HCT116 (cell line): ENCODE data around the gene ABHD12B. TPM values are rescaled to one million over a fixed set of nuclear protein-coding genes. Genes with fewer than 3 reads are reported as not detected.

Experiments
- ATAC-seq: fragments of 200-7000 bp; cut with Tn5 transposase; 2 replicates; pipeline ENCODE4 v1.9.1; 2020; ENCODE audit warnings: mild to moderate bottlenecking, moderate library complexity
- BruUV-seq: library from RNA; stranded (reverse); fragments of 400-500 nt; replicated peaks from 2 replicates; lab custom pipeline; 2021; lab: Mats Ljungman, UMichigan
- CTCF ChIA-PET: fragments of 300-600 bp; sonication (Branson Sonifier 250); formaldehyde crosslinking; loops from one replicate; lab custom pipeline; 2021; ENCODE audit warnings: antibody characterized with exemption; lab: Charles Lee
- POLR2A ChIA-PET: fragments of 300-600, 350-600 bp; sonication (Branson Sonifier 250); formaldehyde crosslinking; loops from one replicate; lab custom pipeline; 2021; ENCODE audit warnings: antibody characterized with exemption; lab: Charles Lee
- RAD21 ChIA-PET, 2 experiments: fragments of 300-600 bp; sonication (Branson Sonifier 250); formaldehyde crosslinking; loops; one replicate each; lab custom pipeline; 2023; ENCODE audit warnings: low total read pairs in 2 of 2; ENCODE audit not compliant: uncharacterized antibody in 2 of 2, unreplicated experiment in 2 of 2, low non-redundant PET in 1 of 2; lab: Charles Lee
- DNase-seq: peaks from one replicate; pipeline ENCODE4 v3.0.0-alpha.2; 2010; ENCODE audit warnings: low read depth, low spot score
- H2AFZ ChIP-seq: fragments of 200-600 bp; shearing (Covaris generic), sonication (generic); 2 replicates; pipeline ENCODE4 v1.6.1; 2017; ENCODE audit warnings: low read depth, mixed run types, mixed read lengths, antibody characterized with exemption, low read length; ENCODE audit not compliant: poor library complexity, severe bottlenecking
- H3K27ac ChIP-seq: 2 replicates; pipeline ENCODE4 v1.5.1; 2012; ENCODE audit warnings: low read depth, low read length
- H3K27me3 ChIP-seq: fragments of 200-600 bp; sonication (generic); 2 replicates; pipeline ENCODE4 v1.6.1; 2016; ENCODE audit warnings: mixed run types, low read length, mixed read lengths; ENCODE audit not compliant: insufficient read depth
- H3K36me3 ChIP-seq, 2 experiments: fragments of 200-500 bp in 1 of 2; fragments of 200-600 bp in 1 of 2; sonication (Bioruptor generic) in 1 of 2; sonication (generic) in 1 of 2; 2 replicates each; pipeline versions ENCODE4 v1.5.1 to v1.6.1; 2014 to 2016; ENCODE audit warnings: low read length in 2 of 2, inconsistent platforms in 1 of 2, mixed read lengths in 1 of 2, mixed run types in 1 of 2; ENCODE audit not compliant: insufficient read depth in 2 of 2, control insufficient read depth in 1 of 2
- H3K4me1 ChIP-seq, 2 experiments: fragments of 200-600 bp in 1 of 2; sonication (generic) in 1 of 2; 2 replicates each; pipeline versions ENCODE4 v1.5.1 to v1.6.1; 2012 to 2017; ENCODE audit warnings: low read length in 2 of 2, inconsistent platforms in 1 of 2, mild to moderate bottlenecking in 1 of 2, mixed read lengths in 1 of 2, mixed run types in 1 of 2, moderate library complexity in 1 of 2; ENCODE audit not compliant: insufficient read depth in 2 of 2, control insufficient read depth in 1 of 2
- H3K4me2 ChIP-seq: fragments of 200-600 bp; sonication (generic); 2 replicates; pipeline ENCODE4 v1.6.1; 2017; ENCODE audit warnings: mixed run types, low read length, mixed read lengths
- H3K4me3 ChIP-seq, 2 experiments: fragments of 200-600 bp in 1 of 2; sonication (generic) in 1 of 2; replicated peaks in 1 of 2; 2 replicates each; pipeline ENCODE4 v1.5.1; 2011 to 2016; ENCODE audit warnings: low read length in 2 of 2, control low read depth in 1 of 2, low read depth in 1 of 2, mild to moderate bottlenecking in 1 of 2, mixed read lengths in 1 of 2, mixed run types in 1 of 2
- H3K79me2 ChIP-seq: fragments of 200-600 bp; sonication (generic); 2 replicates; pipeline ENCODE4 v1.6.1; 2017; ENCODE audit warnings: mild to moderate bottlenecking, mixed run types, low read length, moderate library complexity, mixed read lengths; ENCODE audit not compliant: insufficient read depth
- H3K9ac ChIP-seq: fragments of 200-600 bp; sonication (generic); 2 replicates; pipeline ENCODE4 v1.6.1; 2016; ENCODE audit warnings: low read length, mixed read lengths
- H3K9me2 ChIP-seq: fragments of 200-600 bp; sonication (generic), shearing (Covaris generic); 2 replicates; pipeline ENCODE4 v1.6.1; 2017; ENCODE audit warnings: mixed run types, mild to moderate bottlenecking, moderate library complexity; ENCODE audit not compliant: insufficient read depth
- H3K9me3 ChIP-seq, 2 experiments: fragments of 200-500 bp in 1 of 2; fragments of 200-600 bp in 1 of 2; sonication (Bioruptor generic) in 1 of 2; sonication (generic) in 1 of 2; 2 replicates each; pipeline ENCODE4 v1.6.1; 2014 to 2017; ENCODE audit warnings: low read length in 2 of 2, mixed read lengths in 2 of 2, inconsistent platforms in 1 of 2, low read depth in 1 of 2, mild to moderate bottlenecking in 1 of 2, mixed run types in 1 of 2, moderate library complexity in 1 of 2; ENCODE audit not compliant: control insufficient read depth in 1 of 2, insufficient read depth in 1 of 2
- H4K20me1 ChIP-seq: fragments of 200-600 bp; sonication (generic), shearing (Covaris generic); 2 replicates; pipeline ENCODE4 v1.6.1; 2017; ENCODE audit warnings: mixed run types, mild to moderate bottlenecking, moderate library complexity; ENCODE audit not compliant: insufficient read depth
- EGR1 ChIP-seq: IDR thresholded peaks from 2 replicates; pipeline ENCODE4 v1.6.1; 2012; ENCODE audit warnings: low read depth
- ELF1 ChIP-seq: IDR thresholded peaks from 2 replicates; pipeline ENCODE4 v1.6.1; 2012; ENCODE audit warnings: low read depth, borderline replicate concordance
- EZH2phosphoT487 ChIP-seq: fragments of 200-600 bp; IDR thresholded peaks from 2 replicates; pipeline ENCODE4 v1.6.1; 2018; ENCODE audit warnings: antibody characterized with exemption, borderline replicate concordance
- MAX ChIP-seq: IDR thresholded peaks from 2 replicates; pipeline ENCODE4 v1.6.1; 2012
- RAD21 ChIP-seq: IDR thresholded peaks from 2 replicates; pipeline ENCODE4 v1.6.1; 2012; ENCODE audit warnings: low read depth, mild to moderate bottlenecking
- REST ChIP-seq: IDR thresholded peaks from 2 replicates; pipeline ENCODE4 v1.6.1; 2012; ENCODE audit warnings: low read depth
- SP1 ChIP-seq: IDR thresholded peaks from 2 replicates; pipeline ENCODE4 v1.6.1; 2012; ENCODE audit warnings: low read depth
- TCF7L2 ChIP-seq: IDR thresholded peaks from 2 replicates; pipeline ENCODE4 v1.7.0; 2011; ENCODE audit warnings: borderline replicate concordance, inconsistent platforms; ENCODE audit not compliant: insufficient read depth, insufficient read length; ENCODE audit errors: extremely low read depth
- ZFX ChIP-seq: fragments of 450-650 bp; IDR thresholded peaks from 2 replicates; pipeline ENCODE4 v1.6.1; 2017
- intact Hi-C: fragments of 100-400 bp; cut with micrococcal nuclease; formaldehyde crosslinking; loops from 2 replicates; pipeline ENCODE4 v1.10.0; 2022
- total RNA-seq: library from RNA; stranded (reverse); gene quantifications from one replicate; pipeline ENCODE4 v1.2.1, GENCODE V29; 2021; ENCODE audit not compliant: unreplicated experiment
- TF ChIP-seq, protein P1 (sequence below), 3 experiments: fragments of 200-600 bp in 1 of 3; sonication (generic) in 1 of 3; IDR thresholded peaks in 2 of 3; conservative IDR thresholded peaks in 1 of 3; 2 replicates each; pipeline ENCODE4 v1.5.1; 2012 to 2017; ENCODE audit warnings: low read depth in 2 of 3, low read length in 2 of 3, antibody characterized with exemption in 1 of 3, borderline replicate concordance in 1 of 3, control low read depth in 1 of 3, mild to moderate bottlenecking in 1 of 3, mixed read lengths in 1 of 3, mixed run types in 1 of 3, moderate library complexity in 1 of 3; ENCODE audit not compliant: insufficient read depth in 1 of 3
- TF ChIP-seq, protein P2 (sequence below): IDR thresholded peaks from 2 replicates; pipeline ENCODE4 v1.6.1; 2012

Gene ABHD12B
- total RNA-seq, 1 experiment from 2014 or later: 0.74 TPM

GRCh38 chr14:50937800-50938199 lies 65.9 kb downstream of the ABHD12B start:
- Histone ChIP-seq H3K27me3 (no peaks in the 10 kb centered on the region), H4K20me1 (peaks cover 11% of the 10 kb centered on the region), H3K79me2 (peaks cover 85% of the 10 kb centered on the region), H3K9me2 (no peaks in the 10 kb centered on the region), H3K9ac (no peak overlapping the region), H3K4me1 (peaks cover 0 to 1% of the 10 kb centered on the region in 2 experiments; a peak in 1 of 4 replicates), H3K4me3 (no peak overlapping the region), H3K27ac (no peak overlapping the region), H2AFZ (no peak overlapping the region), H3K4me2 (no peak overlapping the region), H3K36me3 (peaks cover 27 to 57% of the 10 kb centered on the region in 2 experiments), H3K9me3 (no peaks in the 10 kb centered on the region)
- TF ChIP-seq MAX (no peak), REST (no peak), ELF1 (no peak), EGR1 (no peak), EZH2phosphoT487 (no peak), ZFX (no peak), SP1 (no peak), RAD21 (no peak), TCF7L2 (no peak)
- TF ChIP-seq, protein P1, sequence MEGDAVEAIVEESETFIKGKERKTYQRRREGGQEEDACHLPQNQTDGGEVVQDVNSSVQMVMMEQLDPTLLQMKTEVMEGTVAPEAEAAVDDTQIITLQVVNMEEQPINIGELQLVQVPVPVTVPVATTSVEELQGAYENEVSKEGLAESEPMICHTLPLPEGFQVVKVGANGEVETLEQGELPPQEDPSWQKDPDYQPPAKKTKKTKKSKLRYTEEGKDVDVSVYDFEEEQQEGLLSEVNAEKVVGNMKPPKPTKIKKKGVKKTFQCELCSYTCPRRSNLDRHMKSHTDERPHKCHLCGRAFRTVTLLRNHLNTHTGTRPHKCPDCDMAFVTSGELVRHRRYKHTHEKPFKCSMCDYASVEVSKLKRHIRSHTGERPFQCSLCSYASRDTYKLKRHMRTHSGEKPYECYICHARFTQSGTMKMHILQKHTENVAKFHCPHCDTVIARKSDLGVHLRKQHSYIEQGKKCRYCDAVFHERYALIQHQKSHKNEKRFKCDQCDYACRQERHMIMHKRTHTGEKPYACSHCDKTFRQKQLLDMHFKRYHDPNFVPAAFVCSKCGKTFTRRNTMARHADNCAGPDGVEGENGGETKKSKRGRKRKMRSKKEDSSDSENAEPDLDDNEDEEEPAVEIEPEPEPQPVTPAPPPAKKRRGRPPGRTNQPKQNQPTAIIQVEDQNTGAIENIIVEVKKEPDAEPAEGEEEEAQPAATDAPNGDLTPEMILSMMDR (IDR thresholded peaks at IDR 0.05 in 2 of 3, conservative IDR thresholded peaks at IDR 0.05 in 1 of 3; ENCODE audit: borderline replicate concordance in 1 of 3, insufficient read depth in 1 of 3, low read depth in 2 of 3, low read length in 2 of 3): no peak
- TF ChIP-seq, protein P2, sequence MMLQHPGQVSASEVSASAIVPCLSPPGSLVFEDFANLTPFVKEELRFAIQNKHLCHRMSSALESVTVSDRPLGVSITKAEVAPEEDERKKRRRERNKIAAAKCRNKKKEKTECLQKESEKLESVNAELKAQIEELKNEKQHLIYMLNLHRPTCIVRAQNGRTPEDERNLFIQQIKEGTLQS: no peak
- ChIA-PET RAD21 (no interaction called here), CTCF (no interaction called here), POLR2A (no interaction called here)
- no TSS peak for BruUV-seq
- intact Hi-C loops: no loop called here
- DNase-seq (no peak), ATAC-seq (no peak)
